ENCODE results near the gene SP3. TPM values are rescaled to one million over a fixed set of nuclear protein-coding genes. Genes with fewer than 3 reads are reported as not detected.

The SP3 gene
- polyA plus RNA-seq, 1 donor: 76.4 TPM

- H3K27ac ChIP-seq (ENCODE audit: low read length): no peak overlapping the region
- WGBS (ENCODE audit: insufficient coverage, low lambda C conversion rate): 83% methylated on average over 1 of the region's 4 CpGs
- no peaks in the 10 kb centered on the region for H3K36me3 ChIP-seq (ENCODE audit: control insufficient read depth, insufficient read depth, low read length)
- H3K27me3 ChIP-seq (ENCODE audit: control insufficient read depth, insufficient read depth, low read length): no peaks in the 10 kb centered on the region
- H3K4me3 ChIP-seq (ENCODE audit: low read length): no peak overlapping the region
- peaks cover 33% of the 10 kb centered on the region for H3K4me1 ChIP-seq (ENCODE audit: control insufficient read depth, insufficient read depth, low read length)
- H3K9me3 ChIP-seq (ENCODE audit: control insufficient read depth, low read depth, low read length): no peaks in the 10 kb centered on the region
- no peak for DNase-seq
Measured at GRCh38 chr2:174008720-174009119, 43.5 kb upstream of the SP3 start.

- Histone ChIP-seq H3K27me3 (ENCODE audit: control insufficient read depth, insufficient read depth, low read length) (no peaks in the 10 kb centered on the region), H3K36me3 (ENCODE audit: control insufficient read depth, insufficient read depth, low read length) (no peaks in the 10 kb centered on the region), H3K4me3 (ENCODE audit: low read length) (no peak overlapping the region), H3K4me1 (ENCODE audit: control insufficient read depth, insufficient read depth, low read length) (peaks cover 30% of the 10 kb centered on the region), H3K27ac (ENCODE audit: low read length) (no peak overlapping the region), H3K9me3 (ENCODE audit: control insufficient read depth, low read depth, low read length) (no peaks in the 10 kb centered on the region)
- DNase-seq: no peak
- WGBS (ENCODE audit: insufficient coverage, low lambda C conversion rate): 100% methylated on average over 2 of the region's 5 CpGs
Measured at GRCh38 chr2:174007010-174007409, 41.8 kb upstream of the SP3 start.

DNA sequence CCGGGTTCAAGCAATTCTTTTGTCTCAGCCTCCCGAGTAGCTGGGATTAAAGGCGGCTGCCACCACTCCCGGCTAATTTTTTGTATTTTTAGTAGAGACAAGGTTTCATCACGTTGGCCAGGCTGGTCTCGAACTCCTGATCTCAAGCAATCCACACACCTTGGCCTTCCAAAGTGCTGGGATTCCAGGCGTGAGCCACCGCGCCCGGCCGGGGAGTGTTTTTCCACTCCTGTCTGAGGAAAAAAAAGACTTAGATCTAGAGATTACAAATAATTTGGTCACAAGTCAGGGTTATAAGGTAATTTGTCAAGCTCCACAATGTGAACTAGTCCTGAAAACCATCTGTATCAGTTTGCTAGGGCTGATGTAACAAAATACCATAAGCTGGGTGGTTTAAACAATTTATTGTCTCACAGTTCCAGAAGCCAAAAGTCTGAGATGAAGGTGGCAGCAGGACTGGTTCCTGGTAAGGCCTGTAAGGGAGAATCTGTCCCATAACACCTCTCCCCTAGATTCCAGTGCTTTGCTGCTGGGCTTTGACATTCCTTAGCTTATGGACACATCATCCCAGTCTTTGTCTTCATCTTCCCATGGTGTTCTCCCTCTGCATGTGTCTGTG lies 40.7 kb upstream of the SP3 start:
- Histone ChIP-seq H3K36me3 (ENCODE audit: control insufficient read depth, insufficient read depth, low read length) (no peaks in the 10 kb centered on the region), H3K4me3 (ENCODE audit: low read length) (no peak overlapping the region), H3K4me1 (ENCODE audit: control insufficient read depth, insufficient read depth, low read length) (peaks cover 25% of the 10 kb centered on the region), H3K27me3 (ENCODE audit: control insufficient read depth, insufficient read depth, low read length) (no peaks in the 10 kb centered on the region), H3K27ac (ENCODE audit: low read length) (peak overlapping the region; percentile 63), H3K9me3 (ENCODE audit: control insufficient read depth, low read depth, low read length) (no peaks in the 10 kb centered on the region)
- no CpG with 5 or more reads among the region's 11 CpGs for WGBS (ENCODE audit: insufficient coverage, low lambda C conversion rate)
- no peak for DNase-seq

- Histone ChIP-seq H3K9me3 (ENCODE audit: control insufficient read depth, low read depth, low read length) (no peaks in the 10 kb centered on the region), H3K27me3 (ENCODE audit: control insufficient read depth, insufficient read depth, low read length) (no peaks in the 10 kb centered on the region), H3K4me1 (ENCODE audit: control insufficient read depth, insufficient read depth, low read length) (peaks cover 23% of the 10 kb centered on the region), H3K36me3 (ENCODE audit: control insufficient read depth, insufficient read depth, low read length) (no peaks in the 10 kb centered on the region), H3K4me3 (ENCODE audit: low read length) (no peak overlapping the region), H3K27ac (ENCODE audit: low read length) (peak overlapping the region; percentile 63)
- WGBS (ENCODE audit: insufficient coverage, low lambda C conversion rate): no CpG with 5 or more reads among the region's 4 CpGs
- DNase-seq: peak in 1 of 2 donors; percentile 61
Measured at GRCh38 chr2:174004905-174005605, 39.9 kb upstream of the SP3 start.

- H3K36me3 ChIP-seq (ENCODE audit: control insufficient read depth, insufficient read depth, low read length): no peaks in the 10 kb centered on the region
- DNase-seq: peak; percentile 84 to 92
- H3K9me3 ChIP-seq (ENCODE audit: control insufficient read depth, low read depth, low read length): no peaks in the 10 kb centered on the region
- no peak overlapping the region for H3K4me3 ChIP-seq (ENCODE audit: low read length)
- H3K27me3 ChIP-seq (ENCODE audit: control insufficient read depth, insufficient read depth, low read length): no peaks in the 10 kb centered on the region
- no CpG with 5 or more reads among the region's 13 CpGs for WGBS (ENCODE audit: insufficient coverage, low lambda C conversion rate)
- peak overlapping the region; percentile 63 for H3K27ac ChIP-seq (ENCODE audit: low read length)
- H3K4me1 ChIP-seq (ENCODE audit: control insufficient read depth, insufficient read depth, low read length): peaks cover 23% of the 10 kb centered on the region
Measured at GRCh38 chr2:174003720-174004695, 38.8 kb upstream of the SP3 start.

DNA sequence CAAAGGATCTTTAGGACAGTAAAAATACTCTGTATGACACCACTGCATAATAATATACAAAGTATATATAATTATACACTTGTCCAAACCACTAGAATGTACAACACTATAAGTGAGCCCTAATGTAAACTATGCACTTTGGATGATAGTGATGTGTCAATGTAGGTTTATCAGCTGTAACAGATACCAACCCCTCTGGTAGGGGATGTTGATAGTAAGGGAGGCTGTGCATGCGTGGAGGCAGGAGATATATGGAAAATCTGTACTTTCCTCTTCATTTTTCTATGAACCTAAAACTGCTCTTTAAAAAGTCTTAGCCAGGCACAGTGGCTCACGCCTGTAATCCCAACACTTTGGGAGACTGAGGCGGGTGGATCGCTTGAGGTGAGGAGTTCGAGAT lies 37.5 kb upstream of the SP3 start:
- no peak overlapping the region for H3K27ac ChIP-seq (ENCODE audit: low read length)
- DNase-seq: no peak
- no peaks in the 10 kb centered on the region for H3K36me3 ChIP-seq (ENCODE audit: control insufficient read depth, insufficient read depth, low read length)
- no peaks in the 10 kb centered on the region for H3K9me3 ChIP-seq (ENCODE audit: control insufficient read depth, low read depth, low read length)
- H3K4me3 ChIP-seq (ENCODE audit: low read length): no peak overlapping the region
- no peaks in the 10 kb centered on the region for H3K27me3 ChIP-seq (ENCODE audit: control insufficient read depth, insufficient read depth, low read length)
- peaks cover 23% of the 10 kb centered on the region for H3K4me1 ChIP-seq (ENCODE audit: control insufficient read depth, insufficient read depth, low read length)
- no CpG with 5 or more reads among the region's 5 CpGs for WGBS (ENCODE audit: insufficient coverage, low lambda C conversion rate)

DNA sequence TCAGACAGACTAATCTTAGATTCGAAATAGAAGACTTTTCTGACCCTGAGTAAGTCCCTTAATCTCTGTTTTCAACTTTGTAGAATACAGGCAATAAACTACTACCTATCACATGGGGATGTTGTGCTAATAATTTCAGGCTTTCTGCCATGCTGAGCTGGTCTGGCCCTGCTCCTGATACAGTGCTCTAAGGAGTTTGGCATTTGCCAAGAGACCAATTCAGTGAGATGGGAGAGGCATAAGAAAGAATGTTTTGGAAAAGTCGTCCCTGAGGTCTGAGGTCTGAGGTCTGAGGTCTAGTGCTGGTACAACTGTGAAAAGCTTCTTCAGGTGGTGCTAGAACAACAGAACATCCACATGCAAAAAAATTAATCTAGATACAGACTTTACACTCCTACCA lies 35.9 kb upstream of the SP3 start:
- H3K27me3 ChIP-seq (ENCODE audit: control insufficient read depth, insufficient read depth, low read length): no peaks in the 10 kb centered on the region
- no peak for DNase-seq
- no peak overlapping the region for H3K27ac ChIP-seq (ENCODE audit: low read length)
- H3K4me1 ChIP-seq (ENCODE audit: control insufficient read depth, insufficient read depth, low read length): peaks cover 23% of the 10 kb centered on the region
- no peaks in the 10 kb centered on the region for H3K9me3 ChIP-seq (ENCODE audit: control insufficient read depth, low read depth, low read length)
- no peak overlapping the region for H3K4me3 ChIP-seq (ENCODE audit: low read length)
- H3K36me3 ChIP-seq (ENCODE audit: control insufficient read depth, insufficient read depth, low read length): no peaks in the 10 kb centered on the region
- 100% methylated on average over 1 of the region's 2 CpGs for WGBS (ENCODE audit: insufficient coverage, low lambda C conversion rate)

DNA sequence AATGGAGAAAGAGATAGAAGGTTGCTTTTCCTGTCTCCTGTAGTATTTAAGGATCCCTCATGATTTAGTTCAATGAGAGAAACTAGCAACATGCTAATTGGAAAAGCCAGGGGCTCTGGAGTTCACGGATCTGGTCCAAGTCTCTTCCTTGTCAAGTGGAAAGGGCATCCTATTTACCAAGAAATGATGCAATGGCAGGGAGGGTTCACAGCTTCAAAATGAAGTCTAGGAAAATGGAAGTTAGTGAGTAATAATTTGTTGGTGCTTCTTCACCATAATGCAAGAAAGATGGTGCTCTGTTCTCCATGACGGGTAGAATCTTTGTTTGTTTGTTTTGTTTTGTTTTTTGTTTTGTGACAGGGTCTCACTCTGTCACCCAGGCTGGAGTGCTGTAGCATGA lies 34.6 kb upstream of the SP3 start:
- Histone ChIP-seq H3K36me3 (ENCODE audit: control insufficient read depth, insufficient read depth, low read length) (no peaks in the 10 kb centered on the region), H3K27me3 (ENCODE audit: control insufficient read depth, insufficient read depth, low read length) (no peaks in the 10 kb centered on the region), H3K4me3 (ENCODE audit: low read length) (no peak overlapping the region), H3K9me3 (ENCODE audit: control insufficient read depth, low read depth, low read length) (no peaks in the 10 kb centered on the region), H3K4me1 (ENCODE audit: control insufficient read depth, insufficient read depth, low read length) (peaks cover 18% of the 10 kb centered on the region), H3K27ac (ENCODE audit: low read length) (no peak overlapping the region)
- DNase-seq: no peak
- WGBS (ENCODE audit: insufficient coverage, low lambda C conversion rate): no CpG with 5 or more reads among the region's 2 CpGs

GRCh38 chr2:173999272-173999671 lies 34.1 kb upstream of the SP3 start:
- no peaks in the 10 kb centered on the region for H3K27me3 ChIP-seq (ENCODE audit: control insufficient read depth, insufficient read depth, low read length)
- no peak overlapping the region for H3K27ac ChIP-seq (ENCODE audit: low read length)
- H3K4me1 ChIP-seq (ENCODE audit: control insufficient read depth, insufficient read depth, low read length): peaks cover 13% of the 10 kb centered on the region
- H3K36me3 ChIP-seq (ENCODE audit: control insufficient read depth, insufficient read depth, low read length): no peaks in the 10 kb centered on the region
- H3K4me3 ChIP-seq (ENCODE audit: low read length): no peak overlapping the region
- WGBS (ENCODE audit: insufficient coverage, low lambda C conversion rate): no CpG with 5 or more reads among the region's 6 CpGs
- DNase-seq: no peak
- H3K9me3 ChIP-seq (ENCODE audit: control insufficient read depth, low read depth, low read length): no peaks in the 10 kb centered on the region

- H3K27me3 ChIP-seq (ENCODE audit: control insufficient read depth, insufficient read depth, low read length): no peaks in the 10 kb centered on the region
- H3K27ac ChIP-seq (ENCODE audit: low read length): no peak overlapping the region
Measured at GRCh38 chr2:173998386-173998785, 33.2 kb upstream of the SP3 start.

More at GRCh38 chr2:173998386-173998785, 33.2 kb upstream of the SP3 start:
- no peak for DNase-seq
- WGBS (ENCODE audit: insufficient coverage, low lambda C conversion rate): 100% methylated on average over 2 of the region's 7 CpGs
- Histone ChIP-seq H3K4me1 (ENCODE audit: control insufficient read depth, insufficient read depth, low read length) (peaks cover 6% of the 10 kb centered on the region), H3K9me3 (ENCODE audit: control insufficient read depth, low read depth, low read length) (no peaks in the 10 kb centered on the region), H3K4me3 (ENCODE audit: low read length) (no peak overlapping the region), H3K36me3 (ENCODE audit: control insufficient read depth, insufficient read depth, low read length) (no peaks in the 10 kb centered on the region)
